Measurements from ENCODE around the gene CNNM4.
A peak's percentile ranks its signal among the peaks of the same experiment; 100 is the strongest.

CNNM4 gene

GRCh38 chr2:96841701-96842495, 81.2 kb downstream of the CNNM4 start:
- in situ Hi-C loops (cut with HindIII; ENCODE audit: low pct_ligation_motif_present, low pct_unique_long_range_greater_than_20kb, low sequenced_read_pairs): no loop called here
- no peak for DNase-seq

GRCh38 chr2:96842600-96842999, 81.9 kb downstream of the CNNM4 start:
- DNase-seq: no peak
- in situ Hi-C loops (cut with HindIII; ENCODE audit: low pct_ligation_motif_present, low pct_unique_long_range_greater_than_20kb, low sequenced_read_pairs): no loop called here

GRCh38 chr2:96843538-96844268, 83.0 kb downstream of the CNNM4 start, which contains the start of gene ANKRD23:
Gene ANKRD23 (minus strand): TSS chr2:96844021. CDS start chr2:96843992, 29 bp downstream.
- in situ Hi-C loops (cut with HindIII; ENCODE audit: low pct_ligation_motif_present, low pct_unique_long_range_greater_than_20kb, low sequenced_read_pairs): no loop called here
- DNase-seq: no peak

- no peak for DNase-seq
- in situ Hi-C loops (cut with HindIII; ENCODE audit: low pct_ligation_motif_present, low pct_unique_long_range_greater_than_20kb, low sequenced_read_pairs): no loop called here
Observed at GRCh38 chr2:96844405-96844808, 83.7 kb downstream of the CNNM4 start.

- DNase-seq: no peak
- in situ Hi-C loops (cut with HindIII; ENCODE audit: low pct_ligation_motif_present, low pct_unique_long_range_greater_than_20kb, low sequenced_read_pairs): no loop called here
Observed at GRCh38 chr2:96846825-96847224, 86.1 kb downstream of the CNNM4 start.

GRCh38 chr2:96847586-96847985, 86.9 kb downstream of the CNNM4 start:
- in situ Hi-C loops (cut with HindIII; ENCODE audit: low pct_ligation_motif_present, low pct_unique_long_range_greater_than_20kb, low sequenced_read_pairs): no loop called here
- DNase-seq: no peak

- in situ Hi-C loops (cut with HindIII; ENCODE audit: low pct_ligation_motif_present, low pct_unique_long_range_greater_than_20kb, low sequenced_read_pairs): no loop called here
- no peak for DNase-seq
Observed at GRCh38 chr2:96848264-96848663, 87.6 kb downstream of the CNNM4 start.

- DNase-seq: no peak
- in situ Hi-C loops (cut with HindIII; ENCODE audit: low pct_ligation_motif_present, low pct_unique_long_range_greater_than_20kb, low sequenced_read_pairs): no loop called here
Observed at GRCh38 chr2:96852667-96853066, 92.0 kb downstream of the CNNM4 start.

- no peak for DNase-seq
- in situ Hi-C loops (cut with HindIII; ENCODE audit: low pct_ligation_motif_present, low pct_unique_long_range_greater_than_20kb, low sequenced_read_pairs): no loop called here
Observed at GRCh38 chr2:96853321-96853720, 92.6 kb downstream of the CNNM4 start.

GRCh38 chr2:96856776-96857666, 96.3 kb downstream of the CNNM4 start:
- in situ Hi-C loops (cut with HindIII; ENCODE audit: low pct_ligation_motif_present, low pct_unique_long_range_greater_than_20kb, low sequenced_read_pairs): no loop called here
- peak; percentile 32 for DNase-seq

- peak; percentile 98 for DNase-seq
- in situ Hi-C loops (cut with HindIII; ENCODE audit: low pct_ligation_motif_present, low pct_unique_long_range_greater_than_20kb, low sequenced_read_pairs): no loop called here
Observed at GRCh38 chr2:96857667-96858372, 97.1 kb downstream of the CNNM4 start, which contains the start of gene ANKRD39. Gene ANKRD39 (minus strand): TSS chr2:96858016. CDS start chr2:96857987, 29 bp downstream.

GRCh38 chr2:96859099-96859649, 98.5 kb downstream of the CNNM4 start:
- in situ Hi-C loops (cut with HindIII; ENCODE audit: low pct_ligation_motif_present, low pct_unique_long_range_greater_than_20kb, low sequenced_read_pairs): no loop called here
- DNase-seq: no peak

GRCh38 chr2:96859681-96860064, 99.0 kb downstream of the CNNM4 start:
- DNase-seq: no peak
- in situ Hi-C loops (cut with HindIII; ENCODE audit: low pct_ligation_motif_present, low pct_unique_long_range_greater_than_20kb, low sequenced_read_pairs): no loop called here

- no peak for DNase-seq
- in situ Hi-C loops (cut with HindIII; ENCODE audit: low pct_ligation_motif_present, low pct_unique_long_range_greater_than_20kb, low sequenced_read_pairs): no loop called here
Observed at GRCh38 chr2:96860065-96861029, 99.6 kb downstream of the CNNM4 start.

- in situ Hi-C loops (cut with HindIII; ENCODE audit: low pct_ligation_motif_present, low pct_unique_long_range_greater_than_20kb, low sequenced_read_pairs): no loop called here
- no peak for DNase-seq
Observed at GRCh38 chr2:96861074-96861473, 100.4 kb downstream of the CNNM4 start.

Measured in ACHN (cell line).